CD14-positive monocyte (primary cell): ENCODE data around the gene SCAF4. TPM values are rescaled to one million over a fixed set of nuclear protein-coding genes. Genes with fewer than 3 reads are reported as not detected.

Experiments used
- DNase-seq, 3 donors: peaks; one replicate each; pipeline ENCODE4 v3.0.0-alpha.2; 2011 to 2022
- H2AFZ ChIP-seq: 2 replicates; pipeline ENCODE4 v1.6.0; 2012; ENCODE audit warnings: mild to moderate bottlenecking, low read depth, low read length, inconsistent platforms; ENCODE audit not compliant: insufficient read depth, poor library complexity, severe bottlenecking
- H3K27ac ChIP-seq, 2 donors: 1 replicate in 1 of 2; 2 replicates in 1 of 2; pipeline ENCODE4 v1.5.1; 2012 to 2013; ENCODE audit warnings: low read length in 2 of 2, control low read depth in 1 of 2, inconsistent platforms in 1 of 2, low read depth in 1 of 2, mild to moderate bottlenecking in 1 of 2
- H3K27me3 ChIP-seq, 2 donors: one replicate each; pipeline versions ENCODE4 v1.6.0 to v1.6.1; 2011 to 2013; ENCODE audit warnings: low read length in 2 of 2; ENCODE audit not compliant: control insufficient read depth in 2 of 2, insufficient read depth in 2 of 2
- H3K36me3 ChIP-seq, 2 donors: replicated peaks in 1 of 2; 1 replicate in 1 of 2; 2 replicates in 1 of 2; pipeline versions ENCODE4 v1.5.1 to v1.6.1; 2012 to 2013; ENCODE audit warnings: low read length in 2 of 2, control low read depth in 1 of 2, inconsistent platforms in 1 of 2, mild to moderate bottlenecking in 1 of 2; ENCODE audit not compliant: insufficient read depth in 2 of 2, control insufficient read depth in 1 of 2
- H3K4me1 ChIP-seq, 2 donors: 1 replicate in 1 of 2; 2 replicates in 1 of 2; pipeline versions ENCODE4 v1.5.1 to v1.6.1; 2012 to 2013; ENCODE audit warnings: low read length in 2 of 2, control low read depth in 1 of 2, inconsistent platforms in 1 of 2, mild to moderate bottlenecking in 1 of 2, moderate library complexity in 1 of 2; ENCODE audit not compliant: insufficient read depth in 2 of 2, control insufficient read depth in 1 of 2
- H3K4me2 ChIP-seq: replicated peaks from 2 replicates; pipeline ENCODE3; 2012; ENCODE audit warnings: low read length, moderate library complexity, mild to moderate bottlenecking; ENCODE audit not compliant: poor library complexity, severe bottlenecking; ENCODE audit errors: extremely low read depth
- H3K4me3 ChIP-seq, 3 experiments: fragments of 200-600 bp in 1 of 3; sonication (generic) in 1 of 3; replicated peaks in 1 of 3; 1 replicate in 2 of 3; 2 replicates in 1 of 3; pipeline ENCODE4 v1.5.1; 2011 to 2013; ENCODE audit warnings: low read length in 3 of 3, mild to moderate bottlenecking in 3 of 3, control low read depth in 2 of 3, low read depth in 2 of 3, inconsistent platforms in 1 of 3, moderate library complexity in 1 of 3
- H3K79me2 ChIP-seq: 2 replicates; pipeline ENCODE4 v1.6.0; 2012; ENCODE audit warnings: mild to moderate bottlenecking, control low read depth, inconsistent platforms, low read length, moderate library complexity; ENCODE audit not compliant: insufficient read depth
- H3K9ac ChIP-seq: 2 replicates; pipeline ENCODE4 v1.6.0; 2017; ENCODE audit warnings: low read length, mild to moderate bottlenecking; ENCODE audit not compliant: insufficient read depth, poor library complexity, severe bottlenecking
- H3K9me3 ChIP-seq, 2 donors: replicated peaks in 1 of 2; 1 replicate in 1 of 2; 2 replicates in 1 of 2; pipeline versions ENCODE4 v1.5.1 to v1.6.1; 2012 to 2013; ENCODE audit warnings: low read length in 2 of 2, control low read depth in 1 of 2; ENCODE audit not compliant: control insufficient read depth in 1 of 2, insufficient read depth in 1 of 2
- H4K20me1 ChIP-seq: 2 replicates; pipeline ENCODE4 v1.6.0; 2012; ENCODE audit warnings: mild to moderate bottlenecking, low read length, control low read depth, moderate library complexity; ENCODE audit not compliant: insufficient read depth
- H3K27ac Mint-ChIP-seq, 7 donors: one replicate each; pipeline ENCODE4 v1.8.0; 2020; ENCODE audit warnings: mild to moderate bottlenecking in 7 of 7, mixed read lengths in 7 of 7, moderate library complexity in 6 of 7, inconsistent platforms in 2 of 7
- H3K27me3 Mint-ChIP-seq, 3 donors: one replicate each; pipeline ENCODE4 v1.8.0; 2021 to 2022; ENCODE audit warnings: low read depth in 3 of 3, mild to moderate bottlenecking in 3 of 3, mixed read lengths in 3 of 3, moderate library complexity in 3 of 3, inconsistent platforms in 1 of 3
- H3K36me3 Mint-ChIP-seq, 2 donors: one replicate each; pipeline ENCODE4 v1.8.0; 2020; ENCODE audit warnings: mixed read lengths in 2 of 2, inconsistent platforms in 1 of 2, mild to moderate bottlenecking in 1 of 2
- H3K4me1 Mint-ChIP-seq: one replicate; pipeline ENCODE4 v1.8.0; 2020; ENCODE audit warnings: mild to moderate bottlenecking, mixed read lengths
- H3K4me3 Mint-ChIP-seq, 2 donors: one replicate each; pipeline ENCODE4 v1.8.0; 2020; ENCODE audit warnings: mild to moderate bottlenecking in 2 of 2, mixed read lengths in 2 of 2, moderate library complexity in 1 of 2
- H3K9me3 Mint-ChIP-seq, 7 donors: one replicate each; pipeline ENCODE4 v1.8.0; 2020 to 2022; ENCODE audit warnings: mixed read lengths in 7 of 7, mild to moderate bottlenecking in 6 of 7, moderate library complexity in 6 of 7, inconsistent platforms in 2 of 7
- WGBS: methylation state at CpG from one replicate; pipeline ENCODE4 v1.1.5; 2013; ENCODE audit warnings: missing lambda C conversion rate; ENCODE audit not compliant: insufficient coverage; 5-methylcytosine and 5-hydroxymethylcytosine counted together
- intact Hi-C, 2 donors: fragments of 100-400 bp; cut with micrococcal nuclease; formaldehyde crosslinking; loops; one replicate each; pipeline versions ENCODE4 v1.15.0 to v1.15.1; 2023
- polyA plus RNA-seq, 3 donors: library from polyadenylated mRNA; depleted of rRNA in 1 of 3; unstranded in 2 of 3; stranded (reverse) in 1 of 3; fragments of 300-500 nt in 2 of 3; fragments of >200 nt in 1 of 3; fragmentation: Illumina TruSeq in 2 of 3; gene quantifications; 1 replicate in 2 of 3; 2 replicates in 1 of 3; pipeline ENCODE4 v1.2.3, GENCODE V29; 2012 to 2021
- TF ChIP-seq, protein P1 (sequence below): fragments of 200-600 bp; IDR thresholded peaks from one replicate; pipeline ENCODE4 v1.8.0; 2022; ENCODE audit warnings: antibody characterized with exemption, mild to moderate bottlenecking

The SCAF4 gene
- polyA plus RNA-seq, 3 donors = 4.6 to 28.7 (median 11.3) TPM

GRCh38 chr21:31650930-31651329, 81.0 kb downstream of the SCAF4 start:
- TF ChIP-seq, protein P1, sequence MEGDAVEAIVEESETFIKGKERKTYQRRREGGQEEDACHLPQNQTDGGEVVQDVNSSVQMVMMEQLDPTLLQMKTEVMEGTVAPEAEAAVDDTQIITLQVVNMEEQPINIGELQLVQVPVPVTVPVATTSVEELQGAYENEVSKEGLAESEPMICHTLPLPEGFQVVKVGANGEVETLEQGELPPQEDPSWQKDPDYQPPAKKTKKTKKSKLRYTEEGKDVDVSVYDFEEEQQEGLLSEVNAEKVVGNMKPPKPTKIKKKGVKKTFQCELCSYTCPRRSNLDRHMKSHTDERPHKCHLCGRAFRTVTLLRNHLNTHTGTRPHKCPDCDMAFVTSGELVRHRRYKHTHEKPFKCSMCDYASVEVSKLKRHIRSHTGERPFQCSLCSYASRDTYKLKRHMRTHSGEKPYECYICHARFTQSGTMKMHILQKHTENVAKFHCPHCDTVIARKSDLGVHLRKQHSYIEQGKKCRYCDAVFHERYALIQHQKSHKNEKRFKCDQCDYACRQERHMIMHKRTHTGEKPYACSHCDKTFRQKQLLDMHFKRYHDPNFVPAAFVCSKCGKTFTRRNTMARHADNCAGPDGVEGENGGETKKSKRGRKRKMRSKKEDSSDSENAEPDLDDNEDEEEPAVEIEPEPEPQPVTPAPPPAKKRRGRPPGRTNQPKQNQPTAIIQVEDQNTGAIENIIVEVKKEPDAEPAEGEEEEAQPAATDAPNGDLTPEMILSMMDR = no peak
- DNase-seq = no peak
- H2AFZ ChIP-seq = no peak overlapping the region
- H4K20me1 ChIP-seq = no peaks in the 10 kb centered on the region
- Mint-ChIP-seq H3K36me3 (no peaks in the 10 kb centered on the region), H3K4me1 (peaks cover 9% of the 10 kb centered on the region), H3K27me3 (peaks cover 7 to 9% (median 7%) of the 10 kb centered on the region in 3 donors), H3K9me3 (peaks cover 0 to 22% (median 5%) of the 10 kb centered on the region in 7 donors), H3K4me3 (no peak overlapping the region), H3K27ac (no peak overlapping the region)
- H3K4me3 ChIP-seq = no peak overlapping the region
- no peaks in the 10 kb centered on the region for H3K79me2 ChIP-seq
- no CpG with 5 or more reads among the region's 3 CpGs for WGBS
- H3K27ac ChIP-seq = no peak overlapping the region
- no peak overlapping the region for H3K9ac ChIP-seq
- no peaks in the 10 kb centered on the region for H3K4me1 ChIP-seq
- no peaks in the 10 kb centered on the region for H3K27me3 ChIP-seq
- intact Hi-C loops = no loop called here
- H3K36me3 ChIP-seq = no peaks in the 10 kb centered on the region
- no peak overlapping the region for H3K4me2 ChIP-seq
- no peaks in the 10 kb centered on the region for H3K9me3 ChIP-seq

DNA sequence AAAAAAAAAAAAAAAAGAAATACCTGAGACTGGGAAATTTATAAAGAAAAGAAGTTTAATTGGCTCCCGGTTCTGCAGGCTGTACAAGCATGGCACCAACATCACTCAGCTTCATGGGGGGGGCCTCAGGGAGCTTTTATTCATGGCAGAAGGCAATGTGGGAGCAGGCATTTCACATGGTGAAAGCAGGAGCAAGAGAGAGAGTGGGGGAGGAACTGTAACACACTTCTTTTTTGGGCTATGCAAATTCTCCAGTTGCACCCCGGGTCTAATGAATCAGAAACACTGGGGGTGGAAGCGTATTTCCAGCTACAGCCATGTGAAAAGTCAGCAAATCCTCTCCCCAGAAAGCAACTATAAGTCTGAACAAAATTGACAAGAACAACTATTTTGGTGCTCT, 84.3 kb downstream of the SCAF4 start:
- no peak overlapping the region for H3K27ac ChIP-seq
- no peak overlapping the region for H3K9ac ChIP-seq
- no peaks in the 10 kb centered on the region for H4K20me1 ChIP-seq
- H3K36me3 ChIP-seq = no peaks in the 10 kb centered on the region
- Mint-ChIP-seq H3K4me1 (no peaks in the 10 kb centered on the region), H3K9me3 (peaks cover 0 to 15% (median 5%) of the 10 kb centered on the region in 7 donors), H3K4me3 (no peak overlapping the region), H3K36me3 (no peaks in the 10 kb centered on the region), H3K27me3 (peaks cover 0 to 5% (median 2%) of the 10 kb centered on the region in 3 donors), H3K27ac (no peak overlapping the region)
- no peak overlapping the region for H2AFZ ChIP-seq
- TF ChIP-seq, protein P1 = no peak
- DNase-seq = no peak
- WGBS = 100% methylated on average over 1 of the region's 3 CpGs
- H3K4me2 ChIP-seq = no peak overlapping the region
- no peak overlapping the region for H3K4me3 ChIP-seq
- H3K4me1 ChIP-seq = no peaks in the 10 kb centered on the region
- intact Hi-C loops = no loop called here
- no peaks in the 10 kb centered on the region for H3K9me3 ChIP-seq
- H3K27me3 ChIP-seq = no peaks in the 10 kb centered on the region
- no peaks in the 10 kb centered on the region for H3K79me2 ChIP-seq
